ENCODE results near the gene SIRT5. TPM values are rescaled to one million over a fixed set of nuclear protein-coding genes. Genes with fewer than 3 reads are reported as not detected.

The SIRT5 gene
- total RNA-seq, 1 experiment from 2014 or later = 13.8 TPM

DNA sequence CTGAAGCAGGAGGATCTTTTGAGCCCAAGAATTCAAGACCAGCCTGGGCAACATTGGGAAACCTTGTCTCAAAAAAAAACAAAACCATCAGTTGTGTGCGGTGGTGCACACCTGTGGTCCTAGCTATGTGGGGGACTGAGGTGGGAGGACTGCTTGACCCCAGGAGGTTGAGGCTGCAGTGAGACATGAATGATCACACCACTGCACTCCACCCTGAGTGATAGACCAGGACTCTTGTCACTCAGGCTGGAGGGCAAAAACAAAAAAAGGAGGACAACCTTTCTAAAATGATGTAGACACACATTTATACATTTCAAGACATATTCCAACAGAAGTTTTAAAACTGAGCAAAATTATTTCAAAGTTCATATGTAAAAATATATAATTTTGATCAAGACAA, 85.9 kb downstream of the SIRT5 start:
- no peaks in the 10 kb centered on the region for H3K9me2 ChIP-seq (ENCODE audit: insufficient read depth)
- no peaks in the 10 kb centered on the region for H3K36me3 ChIP-seq (ENCODE audit: control insufficient read depth in 1 of 2, insufficient read depth in 2 of 2, low read length in 2 of 2)
- H3K4me3 ChIP-seq (replicated peaks in 1 of 2; ENCODE audit: low read depth in 1 of 2, low read length in 2 of 2) = no peak overlapping the region
- intact Hi-C loops (cut with micrococcal nuclease) = no loop called here
- POLR2A ChIA-PET = no interaction called here
- no TSS peak for BruUV-seq (replicated peaks)
- no peaks in the 10 kb centered on the region for H3K9me3 ChIP-seq (ENCODE audit: control insufficient read depth in 1 of 2, insufficient read depth in 1 of 2, low read depth in 1 of 2, low read length in 2 of 2)
- H3K27me3 ChIP-seq (ENCODE audit: insufficient read depth, low read length) = no peaks in the 10 kb centered on the region
- CTCF ChIA-PET = interaction anchor here (1.0 kb wide), 1 partner anchor 35 kb away, joined by 3 read pairs; no protein-coding TSS in a partner anchor
- no peak overlapping the region for H2AFZ ChIP-seq (ENCODE audit: low read depth, low read length, poor library complexity, severe bottlenecking)
- no peak for TF ChIP-seq ZNF274 (IDR thresholded peaks at IDR 0.05; ENCODE audit: low read depth, low read length)
- no peak for TF ChIP-seq EZH2phosphoT487 (IDR thresholded peaks at IDR 0.05; ENCODE audit: borderline replicate concordance)
- TF ChIP-seq SP1 (IDR thresholded peaks at IDR 0.05; ENCODE audit: low read depth) = no peak
- TF ChIP-seq SIN3A (IDR thresholded peaks at IDR 0.05; ENCODE audit: low read depth) = no peak
- no peak for TF ChIP-seq SRF (IDR thresholded peaks at IDR 0.05; ENCODE audit: low read depth)
- no peak for TF ChIP-seq ZFX (IDR thresholded peaks at IDR 0.05)
- TF ChIP-seq POLR2AphosphoS5 (IDR thresholded peaks at IDR 0.05; ENCODE audit: low read depth, low read length) = no peak
- no peak for TF ChIP-seq CEBPB (IDR thresholded peaks at IDR 0.05; ENCODE audit: low read depth)
- TF ChIP-seq, protein P1, sequence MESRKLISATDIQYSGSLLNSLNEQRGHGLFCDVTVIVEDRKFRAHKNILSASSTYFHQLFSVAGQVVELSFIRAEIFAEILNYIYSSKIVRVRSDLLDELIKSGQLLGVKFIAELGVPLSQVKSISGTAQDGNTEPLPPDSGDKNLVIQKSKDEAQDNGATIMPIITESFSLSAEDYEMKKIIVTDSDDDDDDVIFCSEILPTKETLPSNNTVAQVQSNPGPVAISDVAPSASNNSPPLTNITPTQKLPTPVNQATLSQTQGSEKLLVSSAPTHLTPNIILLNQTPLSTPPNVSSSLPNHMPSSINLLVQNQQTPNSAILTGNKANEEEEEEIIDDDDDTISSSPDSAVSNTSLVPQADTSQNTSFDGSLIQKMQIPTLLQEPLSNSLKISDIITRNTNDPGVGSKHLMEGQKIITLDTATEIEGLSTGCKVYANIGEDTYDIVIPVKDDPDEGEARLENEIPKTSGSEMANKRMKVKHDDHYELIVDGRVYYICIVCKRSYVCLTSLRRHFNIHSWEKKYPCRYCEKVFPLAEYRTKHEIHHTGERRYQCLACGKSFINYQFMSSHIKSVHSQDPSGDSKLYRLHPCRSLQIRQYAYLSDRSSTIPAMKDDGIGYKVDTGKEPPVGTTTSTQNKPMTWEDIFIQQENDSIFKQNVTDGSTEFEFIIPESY (IDR thresholded peaks at IDR 0.05; ENCODE audit: extremely low read depth, insufficient replicate concordance, low read length) = no peak
- TF ChIP-seq ELF1 (IDR thresholded peaks at IDR 0.05; ENCODE audit: borderline replicate concordance, low read depth) = no peak
- TF ChIP-seq RAD21 (IDR thresholded peaks at IDR 0.05; ENCODE audit: low read depth) = no peak
- RAD21 ChIA-PET (ENCODE audit: low non-redundant PET in 1 of 2, low total read pairs in 2 of 2, uncharacterized antibody in 2 of 2, unreplicated experiment in 2 of 2) = no interaction called here
- no peak overlapping the region for H3K9ac ChIP-seq (ENCODE audit: low read length)
- H3K4me1 ChIP-seq (ENCODE audit: control insufficient read depth in 1 of 2, insufficient read depth in 2 of 2, low read length in 2 of 2) = no peaks in the 10 kb centered on the region
- DNase-seq (ENCODE audit: low read depth, low spot score) = no peak
- H3K79me2 ChIP-seq (ENCODE audit: insufficient read depth, low read length) = peaks cover 84% of the 10 kb centered on the region
- H3K27ac ChIP-seq (ENCODE audit: low read depth, low read length) = no peak overlapping the region
- H3K4me2 ChIP-seq (ENCODE audit: low read length) = no peak overlapping the region
- ATAC-seq = no peak
- H4K20me1 ChIP-seq (ENCODE audit: insufficient read depth) = peaks cover 7% of the 10 kb centered on the region; the same call in 1 of the 2 replicates
